Bronchial epithelial cell (primary cell): ENCODE measurements around the gene SNX18. TPM values are rescaled to one million over a fixed set of nuclear protein-coding genes. Genes with fewer than 3 reads are reported as not detected.

Experiments used
- DNase-seq: peaks from one replicate; pipeline ENCODE4 v3.0.0-alpha.2; 2010; ENCODE audit warnings: low read depth
- FAIRE-seq: peaks from 2 replicates; lab custom pipeline; 2011; peaks lifted over from hg19 to GRCh38; lab: Jason Lieb, UNC
- H3K27me3 ChIP-seq: 2 replicates; pipeline ENCODE4 v1.5.1; 2011; ENCODE audit warnings: low read length; ENCODE audit not compliant: control insufficient read depth, insufficient read depth
- H3K36me3 ChIP-seq: 2 replicates; pipeline ENCODE4 v1.5.1; 2011; ENCODE audit warnings: low read length; ENCODE audit not compliant: control insufficient read depth, insufficient read depth
- H3K4me3 ChIP-seq: 2 replicates; pipeline ENCODE4 v1.5.1; 2011; ENCODE audit warnings: mild to moderate bottlenecking, low read depth, low read length, control low read depth
- total RNA-seq: library from RNA; depleted of rRNA; stranded (reverse); fragments of >200 nt; gene quantifications from 2 replicates; pipeline ENCODE4 v1.2.1, GENCODE V29; 2014
- TF ChIP-seq, protein P1 (sequence below): IDR thresholded peaks from 2 replicates; pipeline ENCODE4 v1.5.1; 2011; ENCODE audit warnings: mild to moderate bottlenecking, moderate library complexity, low read length, control low read depth, inconsistent platforms; ENCODE audit not compliant: insufficient read depth, severe bottlenecking

The SNX18 gene
- total RNA-seq, 1 donor from 2014 or later, result 25.8 TPM

- Histone ChIP-seq H3K4me3 (no peak overlapping the region), H3K36me3 (no peaks in the 10 kb centered on the region), H3K27me3 (no peaks in the 10 kb centered on the region)
- no peak for FAIRE-seq
- no peak for DNase-seq
- TF ChIP-seq, protein P1, sequence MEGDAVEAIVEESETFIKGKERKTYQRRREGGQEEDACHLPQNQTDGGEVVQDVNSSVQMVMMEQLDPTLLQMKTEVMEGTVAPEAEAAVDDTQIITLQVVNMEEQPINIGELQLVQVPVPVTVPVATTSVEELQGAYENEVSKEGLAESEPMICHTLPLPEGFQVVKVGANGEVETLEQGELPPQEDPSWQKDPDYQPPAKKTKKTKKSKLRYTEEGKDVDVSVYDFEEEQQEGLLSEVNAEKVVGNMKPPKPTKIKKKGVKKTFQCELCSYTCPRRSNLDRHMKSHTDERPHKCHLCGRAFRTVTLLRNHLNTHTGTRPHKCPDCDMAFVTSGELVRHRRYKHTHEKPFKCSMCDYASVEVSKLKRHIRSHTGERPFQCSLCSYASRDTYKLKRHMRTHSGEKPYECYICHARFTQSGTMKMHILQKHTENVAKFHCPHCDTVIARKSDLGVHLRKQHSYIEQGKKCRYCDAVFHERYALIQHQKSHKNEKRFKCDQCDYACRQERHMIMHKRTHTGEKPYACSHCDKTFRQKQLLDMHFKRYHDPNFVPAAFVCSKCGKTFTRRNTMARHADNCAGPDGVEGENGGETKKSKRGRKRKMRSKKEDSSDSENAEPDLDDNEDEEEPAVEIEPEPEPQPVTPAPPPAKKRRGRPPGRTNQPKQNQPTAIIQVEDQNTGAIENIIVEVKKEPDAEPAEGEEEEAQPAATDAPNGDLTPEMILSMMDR, result no peak
These were observed 22.5 kb upstream of the SNX18 start for GRCh38 chr5:54495027-54495426.

DNA sequence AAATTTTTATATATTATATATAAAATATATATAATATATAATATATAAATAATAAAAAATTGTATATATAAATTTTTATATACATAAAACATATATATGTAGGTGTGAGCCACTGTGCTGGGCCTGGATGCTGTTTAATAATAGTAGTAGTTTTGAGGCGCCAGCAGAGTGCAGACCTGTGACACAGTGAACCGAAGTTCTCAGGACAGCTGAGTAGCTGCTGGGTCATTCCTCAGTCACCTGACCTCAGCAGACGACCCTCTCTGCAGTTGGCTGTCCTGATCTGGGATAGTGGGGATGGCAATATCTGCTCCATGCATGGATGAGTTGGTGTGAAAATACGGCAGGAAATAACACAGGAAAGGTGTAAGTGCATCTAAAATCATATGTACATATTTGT is 3.3 kb upstream of the SNX18 start:
- FAIRE-seq (no peak), DNase-seq (no peak)
- TF ChIP-seq, protein P1, result no peak
- Histone ChIP-seq H3K36me3 (peaks cover under 1% of the 10 kb centered on the region), H3K4me3 (no peak overlapping the region), H3K27me3 (no peaks in the 10 kb centered on the region)

DNA sequence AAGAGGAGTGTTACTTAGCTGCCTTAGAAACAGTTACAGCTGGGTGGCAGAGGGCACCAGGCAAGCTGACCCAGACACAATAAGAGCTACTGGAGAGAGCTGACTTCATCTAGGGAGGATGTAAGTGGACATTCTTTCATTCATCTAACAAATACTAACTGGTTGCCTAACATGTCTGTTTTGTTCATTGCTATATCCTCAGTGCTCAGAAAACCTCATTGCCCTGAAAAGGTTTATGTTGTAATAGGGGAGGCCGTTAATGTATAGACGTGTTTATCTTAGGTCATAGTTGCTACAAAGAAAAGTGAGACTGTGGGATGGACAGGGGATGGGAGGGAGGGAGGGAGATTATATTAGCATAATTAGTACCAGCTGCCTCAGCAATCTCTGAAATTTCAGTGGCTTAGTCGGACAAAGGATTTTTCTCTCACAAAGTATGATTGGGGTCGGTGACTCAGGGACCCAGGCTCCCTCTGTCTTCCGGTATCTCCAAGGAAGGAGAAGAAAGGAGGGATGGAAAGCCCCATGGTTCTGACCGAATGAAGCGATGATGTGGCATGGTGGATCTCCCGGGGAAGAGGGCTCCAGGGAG is 2.6 kb upstream of the SNX18 start:
- FAIRE-seq (no peak), DNase-seq (no peak)
- Histone ChIP-seq H3K36me3 (peaks cover 1% of the 10 kb centered on the region), H3K4me3 (no peak overlapping the region), H3K27me3 (no peaks in the 10 kb centered on the region)
- TF ChIP-seq, protein P1, result no peak

DNA sequence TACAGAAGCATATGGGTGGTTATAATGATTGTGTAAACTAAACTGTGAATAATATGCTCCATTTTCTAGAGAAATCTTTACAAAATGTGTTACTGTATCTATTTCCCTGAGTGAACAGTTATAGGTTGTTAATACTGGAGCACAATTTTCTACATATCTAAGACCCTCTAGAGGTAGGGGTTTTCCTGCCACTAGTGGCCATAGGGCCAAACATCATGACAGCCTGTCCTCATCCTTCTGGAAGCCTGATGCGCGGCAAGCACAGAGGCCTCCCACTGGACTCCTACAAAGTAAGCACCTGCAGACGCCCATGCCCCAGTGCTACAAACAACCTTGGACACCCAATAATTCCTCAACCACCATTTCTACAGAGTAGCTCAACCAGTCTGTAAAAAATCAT is 1.9 kb upstream of the SNX18 start:
- Histone ChIP-seq H3K4me3 (no peak overlapping the region), H3K36me3 (peaks cover 1% of the 10 kb centered on the region), H3K27me3 (no peaks in the 10 kb centered on the region)
- FAIRE-seq (no peak), DNase-seq (no peak)
- TF ChIP-seq, protein P1, result no peak

DNA sequence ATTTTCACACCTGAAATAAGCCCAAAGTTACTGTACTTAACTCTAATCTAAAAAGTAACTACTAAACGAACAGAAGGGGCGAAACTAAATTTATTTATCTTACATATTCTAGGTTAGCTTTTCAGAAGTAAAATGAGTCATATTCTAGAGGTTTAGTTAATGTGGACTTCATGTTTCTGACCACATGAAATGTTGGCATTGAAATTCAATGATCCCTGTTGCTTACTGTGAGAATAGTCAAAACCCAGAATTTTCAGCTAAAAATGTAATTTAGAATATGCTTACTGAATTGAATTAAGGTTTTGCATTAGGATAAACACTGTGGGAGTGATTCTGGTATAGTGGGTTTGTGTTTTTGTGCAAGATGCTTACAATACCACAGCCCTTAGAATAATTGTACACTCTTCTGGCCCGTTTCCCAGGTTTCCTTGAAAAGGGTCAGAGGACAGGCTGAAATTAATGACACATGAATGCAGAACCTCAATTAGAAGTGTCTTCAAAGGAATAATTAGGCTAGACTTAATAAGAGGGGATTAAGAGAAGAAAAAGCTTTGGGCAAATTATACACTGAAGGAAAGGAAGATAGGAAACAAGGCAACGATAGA is 1.4 kb upstream of the SNX18 start:
- Histone ChIP-seq H3K4me3 (no peak overlapping the region), H3K36me3 (peaks cover 1% of the 10 kb centered on the region), H3K27me3 (no peaks in the 10 kb centered on the region)
- FAIRE-seq (no peak), DNase-seq (no peak)
- TF ChIP-seq, protein P1, result no peak

GRCh38 chr5:54517174-54517511 is 416 bp upstream of the SNX18 start:
- no peak for DNase-seq

More at GRCh38 chr5:54517174-54517511, 416 bp upstream of the SNX18 start:
- no peak for FAIRE-seq
- TF ChIP-seq, protein P1, result no peak
- Histone ChIP-seq H3K36me3 (peaks cover 1% of the 10 kb centered on the region), H3K4me3 (no peak overlapping the region), H3K27me3 (no peaks in the 10 kb centered on the region)
